Subcutaneous abdominal adipose tissue (tissue), 5 donors: ENCODE results near the gene ZCCHC14.
"Not testable (repeated sequence)": the region's sequence is repeated elsewhere in the genome, so short reads cannot be mapped to it uniquely, and the experiment has no call there.

ENCODE experiments used
- H3K27ac ChIP-seq: one replicate; pipeline ENCODE4 v1.7.0; 2013; ENCODE audit warnings: low read depth, mild to moderate bottlenecking, inconsistent platforms, low read length, moderate library complexity
- H3K27me3 ChIP-seq, 5 donors: one replicate each; pipeline ENCODE4 v1.7.0; 2013; ENCODE audit warnings: low read length in 5 of 5, inconsistent platforms in 1 of 5; ENCODE audit not compliant: control insufficient read depth in 5 of 5, insufficient read depth in 4 of 5
- H3K36me3 ChIP-seq, 5 donors: one replicate each; pipeline ENCODE4 v1.7.0; 2013; ENCODE audit warnings: low read length in 5 of 5; ENCODE audit not compliant: control insufficient read depth in 5 of 5, insufficient read depth in 5 of 5
- H3K4me1 ChIP-seq, 5 donors: one replicate each; pipeline ENCODE4 v1.7.0; 2013; ENCODE audit warnings: low read length in 5 of 5, mild to moderate bottlenecking in 3 of 5, moderate library complexity in 1 of 5; ENCODE audit not compliant: control insufficient read depth in 5 of 5, insufficient read depth in 5 of 5
- H3K4me3 ChIP-seq, 5 donors: one replicate each; pipeline ENCODE4 v1.7.0; 2013; ENCODE audit warnings: low read length in 5 of 5, low read depth in 1 of 5
- H3K9ac ChIP-seq, 5 donors: one replicate each; pipeline ENCODE4 v1.7.0; 2013; ENCODE audit warnings: low read length in 5 of 5, mild to moderate bottlenecking in 4 of 5, moderate library complexity in 3 of 5
- H3K9me3 ChIP-seq, 5 donors: one replicate each; pipeline ENCODE4 v1.7.0; 2013; ENCODE audit warnings: low read length in 5 of 5; ENCODE audit not compliant: control insufficient read depth in 5 of 5
- donor health status: healthy.
- donor health status: healthy.
- donor health status: healthy.
- donor health status: healthy.
- donor health status: healthy.

The ZCCHC14 gene

DNA sequence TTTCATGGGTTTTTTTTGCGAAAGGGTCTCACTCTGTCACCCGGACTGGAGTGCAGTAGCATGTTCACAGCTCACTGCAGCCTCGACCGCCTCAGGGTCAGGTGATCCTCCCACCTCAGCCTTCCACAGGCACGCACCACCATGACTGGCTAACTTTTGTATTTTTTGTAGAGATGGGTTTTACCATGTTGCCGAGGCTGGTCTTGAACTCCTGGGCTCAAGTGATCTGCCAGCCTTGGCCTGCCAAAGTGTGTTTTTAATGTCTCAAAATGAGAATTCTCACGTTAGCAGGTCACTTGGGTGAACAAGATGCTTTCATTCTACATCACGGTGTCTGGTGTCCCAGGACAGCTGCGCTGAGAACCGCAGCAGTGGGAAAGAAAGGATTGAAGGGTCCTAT lies 112.4 kb downstream of the ZCCHC14 start:
- H3K9me3 ChIP-seq, result no peaks in the 10 kb centered on the region
- peaks cover 3 to 51% (median 44%) of the 10 kb centered on the region in 5 donors for H3K4me1 ChIP-seq
- H3K4me3 ChIP-seq, result peak overlapping the region in 4 of 5 donors; percentile 29 to 85 (median 76)
- H3K27me3 ChIP-seq, result no peaks in the 10 kb centered on the region
- no peaks in the 10 kb centered on the region for H3K36me3 ChIP-seq
- H3K9ac ChIP-seq, result peak overlapping the region in 1 of 5 donors; percentile 57
- peak overlapping the region; percentile 76 for H3K27ac ChIP-seq

DNA sequence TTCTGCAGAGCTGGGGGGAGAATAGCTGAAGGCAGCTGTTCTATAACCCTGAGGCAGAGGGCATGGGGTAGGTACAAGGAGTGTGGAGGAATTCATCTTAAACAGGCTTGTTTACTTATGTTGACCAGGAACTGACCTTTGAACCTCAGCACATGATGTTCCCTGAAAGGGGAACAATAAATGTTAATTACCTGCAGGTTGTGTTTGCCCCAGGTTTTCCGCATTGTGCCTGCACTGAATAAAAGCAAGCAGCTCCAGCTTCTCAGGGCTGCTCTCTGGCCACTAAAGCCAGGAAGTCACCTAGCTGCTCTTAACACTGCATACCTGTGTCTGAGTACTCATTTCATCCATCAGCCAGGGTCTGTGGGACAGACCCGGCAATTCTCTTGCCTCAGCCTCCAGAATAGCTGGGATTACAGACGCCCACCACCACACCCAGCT lies 113.5 kb downstream of the ZCCHC14 start:
- not testable (repeated sequence) for H3K27ac ChIP-seq, H3K9me3 ChIP-seq, H3K27me3 ChIP-seq, H3K9ac ChIP-seq, H3K4me3 ChIP-seq, H3K36me3 ChIP-seq
- peaks cover 3 to 46% (median 43%) of the 10 kb centered on the region in 5 donors for H3K4me1 ChIP-seq

DNA sequence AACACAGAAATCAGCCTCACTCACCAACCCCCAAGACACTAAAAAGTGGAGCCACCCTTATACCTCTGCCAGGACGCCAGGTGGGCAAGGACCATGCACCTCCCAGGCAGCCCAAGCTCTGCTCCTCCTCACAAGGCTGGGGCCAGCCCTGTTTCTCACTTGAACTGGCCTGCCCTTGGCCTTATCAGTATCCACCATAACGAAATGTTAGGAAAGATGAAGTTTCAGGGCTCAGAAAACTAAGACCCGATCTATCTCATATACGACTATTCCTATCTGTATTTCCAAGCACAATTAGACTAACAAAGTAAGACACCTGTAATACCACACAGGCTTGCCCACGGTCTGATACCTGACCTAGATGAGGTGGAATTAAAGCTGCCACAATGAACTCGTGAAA lies 116.2 kb downstream of the ZCCHC14 start:
- H3K27ac ChIP-seq, result no peak overlapping the region

DNA sequence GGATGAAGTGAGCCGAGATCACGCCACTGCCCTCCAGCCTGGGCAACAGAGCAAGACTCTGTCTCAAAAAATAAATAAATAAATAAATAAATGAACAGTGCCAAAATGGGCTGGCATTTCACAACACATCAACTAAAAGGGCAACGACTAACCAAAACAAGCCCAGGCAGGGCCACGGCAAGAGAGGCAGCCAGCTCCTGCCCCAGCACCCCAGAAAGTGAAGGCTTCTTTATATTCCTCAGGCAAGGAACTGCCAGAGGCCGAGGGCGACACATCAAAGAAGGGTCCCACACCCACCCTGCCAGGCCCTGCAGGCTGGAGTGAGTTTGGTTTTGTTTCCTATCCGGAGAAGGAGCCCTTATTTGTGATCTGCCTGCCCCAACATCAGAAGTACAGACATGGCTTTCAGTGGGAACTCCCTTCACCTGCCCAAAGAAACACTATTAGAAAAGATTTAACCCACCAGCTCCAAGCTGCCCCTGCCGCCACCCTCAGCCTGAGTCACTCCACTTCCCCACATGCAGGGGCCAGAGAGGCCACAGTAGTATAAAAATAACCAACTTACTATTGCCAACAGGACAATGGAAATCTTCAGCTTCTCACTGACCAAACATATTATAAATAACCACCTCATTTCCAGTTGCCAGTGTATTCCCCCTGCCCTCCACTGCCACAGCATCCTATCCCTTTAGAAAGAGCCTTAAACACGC lies 117.2 kb downstream of the ZCCHC14 start:
- Histone ChIP-seq H3K27me3 (no peaks in the 10 kb centered on the region), H3K27ac (peak overlapping the region; percentile 37), H3K9ac (peak overlapping the region in 1 of 5 donors; percentile 31), H3K36me3 (peaks cover 0 to 3% (median 0%) of the 10 kb centered on the region in 5 donors), H3K4me1 (peaks cover 0 to 30% (median 17%) of the 10 kb centered on the region in 5 donors), H3K9me3 (no peaks in the 10 kb centered on the region), H3K4me3 (no peak overlapping the region)

More for the DNA sequence above, 116.2 kb downstream of the ZCCHC14 start:
- no peak overlapping the region for H3K4me3 ChIP-seq
- peaks cover 0 to 3% (median 0%) of the 10 kb centered on the region in 5 donors for H3K36me3 ChIP-seq
- no peaks in the 10 kb centered on the region for H3K9me3 ChIP-seq
- H3K9ac ChIP-seq, result no peak overlapping the region
- peaks cover 3 to 30% (median 25%) of the 10 kb centered on the region in 5 donors for H3K4me1 ChIP-seq
- H3K27me3 ChIP-seq, result no peaks in the 10 kb centered on the region

DNA sequence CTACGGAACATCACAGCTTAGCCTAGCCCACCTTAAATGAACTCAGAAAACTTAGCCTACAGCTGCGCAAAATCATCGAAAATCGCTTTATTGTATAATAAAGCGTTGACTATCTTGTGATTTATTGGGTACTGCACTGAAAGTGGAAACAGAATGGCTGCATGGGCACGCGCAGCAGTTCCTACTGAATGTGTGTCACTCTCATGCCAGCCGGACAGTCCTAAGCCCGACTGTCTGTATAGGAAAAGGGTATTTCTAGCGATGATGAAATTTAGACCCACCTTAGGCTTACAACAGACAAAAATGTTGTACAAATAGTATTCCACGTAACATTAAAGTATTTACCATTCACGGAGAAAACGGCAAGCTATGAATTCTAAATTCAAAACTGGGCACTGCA lies 118.5 kb downstream of the ZCCHC14 start:
- Histone ChIP-seq H3K27ac (no peak overlapping the region), H3K36me3 (peaks cover 0 to 3% (median 0%) of the 10 kb centered on the region in 5 donors), H3K9ac (no peak overlapping the region), H3K4me3 (no peak overlapping the region), H3K4me1 (peaks cover 0 to 36% (median 22%) of the 10 kb centered on the region in 5 donors), H3K27me3 (no peaks in the 10 kb centered on the region), H3K9me3 (no peaks in the 10 kb centered on the region)

DNA sequence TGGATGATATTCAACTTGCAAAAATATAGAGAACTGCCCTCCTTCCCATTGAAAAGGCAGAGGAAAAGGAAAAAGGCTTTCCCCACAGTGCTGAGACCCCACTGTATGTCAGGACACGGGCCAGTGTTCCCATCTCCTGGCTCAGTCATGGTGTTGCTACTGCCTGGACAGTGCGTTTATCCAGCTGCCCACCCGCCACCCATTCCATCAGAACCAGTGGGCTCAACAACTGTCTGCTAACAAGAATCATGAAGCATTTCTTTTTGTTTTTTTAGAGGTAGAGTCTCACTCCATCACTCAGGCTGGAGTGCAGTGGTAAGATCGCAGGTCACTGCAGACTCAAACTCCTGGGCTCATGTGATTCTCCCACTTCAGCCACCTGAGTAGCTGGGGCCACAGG lies 120.5 kb downstream of the ZCCHC14 start:
- no peaks in the 10 kb centered on the region for H3K9me3 ChIP-seq
- H3K9ac ChIP-seq, result no peak overlapping the region
- H3K4me3 ChIP-seq, result no peak overlapping the region
- H3K27me3 ChIP-seq, result no peaks in the 10 kb centered on the region
- H3K27ac ChIP-seq, result no peak overlapping the region
- H3K4me1 ChIP-seq, result peaks cover 2 to 50% (median 29%) of the 10 kb centered on the region in 5 donors
- peaks cover 0 to 3% (median 0%) of the 10 kb centered on the region in 5 donors for H3K36me3 ChIP-seq

DNA sequence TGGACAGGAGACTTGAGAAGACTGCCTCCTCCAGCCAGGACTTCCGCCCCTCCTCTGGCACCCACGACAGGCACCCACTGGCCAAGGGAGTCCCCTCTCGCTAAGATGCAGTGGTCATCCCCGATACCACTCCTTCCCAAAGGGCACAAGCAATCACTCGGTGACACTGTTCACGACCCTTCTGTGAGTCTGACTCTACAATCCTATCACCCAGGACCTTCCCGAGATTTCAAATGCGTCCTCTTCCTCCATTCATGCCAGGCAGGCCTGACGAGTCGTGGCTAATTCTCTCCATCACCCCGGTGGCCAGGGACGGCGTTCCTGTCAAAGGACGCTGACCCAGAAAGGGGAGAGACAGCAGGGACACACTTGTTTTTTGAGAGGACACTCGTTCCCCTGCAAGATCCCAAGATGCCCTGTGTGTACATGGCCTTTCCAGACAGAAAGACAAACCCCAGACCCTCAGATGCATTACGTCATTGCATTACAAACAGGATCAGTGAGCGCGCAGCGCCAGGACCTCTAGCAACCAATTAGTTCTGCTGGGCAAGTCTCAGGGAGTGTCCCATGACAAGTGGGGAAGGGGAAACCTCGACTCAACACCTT lies 121.5 kb downstream of the ZCCHC14 start:
- peaks cover 0 to 6% (median 4%) of the 10 kb centered on the region in 5 donors for H3K36me3 ChIP-seq
- H3K4me1 ChIP-seq, result peaks cover 2 to 53% (median 29%) of the 10 kb centered on the region in 5 donors
- H3K9ac ChIP-seq, result no peak overlapping the region
- H3K4me3 ChIP-seq, result no peak overlapping the region
- no peaks in the 10 kb centered on the region for H3K27me3 ChIP-seq
- H3K27ac ChIP-seq, result no peak overlapping the region
- no peaks in the 10 kb centered on the region for H3K9me3 ChIP-seq

DNA sequence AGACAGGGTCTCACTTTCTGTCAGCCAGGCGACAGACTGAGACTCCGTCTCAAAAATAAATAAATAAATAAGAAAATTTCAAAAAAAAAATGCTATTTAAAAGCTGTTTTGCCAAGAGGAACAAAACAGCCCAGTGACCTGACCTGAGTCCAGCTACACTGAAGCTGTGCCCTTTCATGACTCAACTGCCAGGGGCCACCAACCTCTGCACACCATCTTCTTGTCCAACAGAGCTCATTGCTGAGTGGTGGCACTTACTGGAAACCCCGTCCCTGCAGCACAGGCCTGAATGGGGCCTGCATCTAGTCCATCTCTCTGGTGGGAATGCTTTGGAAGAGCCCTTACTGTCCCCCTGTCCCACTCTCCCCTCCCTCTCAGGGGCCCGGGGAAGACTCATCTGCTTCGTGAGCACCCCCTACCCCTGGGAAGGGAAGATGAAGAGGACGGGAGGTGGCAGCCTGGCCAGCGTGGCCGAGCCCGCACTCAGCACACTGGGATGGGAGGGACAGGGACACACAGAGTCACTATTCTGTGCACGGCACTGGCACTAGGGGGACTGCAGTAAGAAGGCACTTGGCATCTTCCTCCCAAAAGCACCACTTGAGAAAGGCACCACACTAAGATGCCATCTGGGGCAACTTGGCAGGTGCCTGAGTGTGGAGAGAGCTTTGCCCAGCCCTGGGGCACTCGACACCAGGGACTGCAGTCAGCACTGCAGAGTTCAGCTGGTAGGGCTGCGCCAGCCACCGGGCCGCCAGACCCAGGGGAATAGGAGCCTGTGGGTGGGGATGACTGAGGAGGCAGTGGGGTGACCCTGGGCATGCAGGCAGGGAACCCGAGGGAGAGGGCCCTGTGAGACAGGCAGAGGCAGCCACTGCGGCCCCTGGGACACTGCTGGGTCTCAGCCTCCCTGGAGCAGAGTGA lies 122.8 kb downstream of the ZCCHC14 start:
- Histone ChIP-seq H3K9ac (peak overlapping the region in 1 of 5 donors; percentile 49), H3K36me3 (peaks cover 0 to 13% (median 10%) of the 10 kb centered on the region in 5 donors), H3K27ac (no peak overlapping the region), H3K4me1 (peaks cover 2 to 44% (median 20%) of the 10 kb centered on the region in 5 donors), H3K27me3 (no peaks in the 10 kb centered on the region), H3K4me3 (no peak overlapping the region), H3K9me3 (no peaks in the 10 kb centered on the region)

DNA sequence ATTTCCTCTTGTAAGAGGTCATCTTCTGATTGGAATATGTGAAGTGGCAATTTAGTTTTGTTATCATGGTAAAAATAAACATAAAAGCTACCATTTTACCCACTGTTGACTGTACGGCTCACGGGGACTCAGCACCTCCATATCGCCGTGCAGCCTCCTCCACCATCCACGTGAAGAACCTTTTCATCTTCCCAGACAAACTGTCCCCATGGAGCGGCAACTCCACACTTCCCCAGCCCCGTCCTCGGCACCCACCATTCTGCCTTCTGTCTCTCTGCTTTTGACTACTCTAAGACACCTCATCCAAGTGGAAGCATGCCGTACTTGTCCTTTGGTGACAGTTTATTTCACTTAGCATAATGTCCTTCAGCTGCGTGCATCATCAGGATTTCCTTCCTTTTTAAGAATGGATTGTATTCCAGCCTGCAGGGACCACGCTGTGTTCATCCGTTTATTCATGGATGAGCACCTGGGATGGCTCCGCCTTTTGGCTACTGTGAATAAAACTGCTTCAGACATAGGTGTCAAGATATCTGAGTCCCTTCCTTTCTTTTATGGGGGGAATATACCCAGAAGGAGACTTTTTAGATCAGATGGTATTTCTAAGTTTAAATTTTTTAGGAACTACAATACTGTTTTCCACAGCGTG lies 123.6 kb downstream of the ZCCHC14 start:
- Histone ChIP-seq H3K9me3 (no peaks in the 10 kb centered on the region), H3K4me3 (peak overlapping the region in 2 of 5 donors; percentile 13 to 22), H3K9ac (peak overlapping the region in 1 of 5 donors; percentile 43), H3K4me1 (peaks cover 2 to 49% (median 19%) of the 10 kb centered on the region in 5 donors), H3K27me3 (no peaks in the 10 kb centered on the region), H3K36me3 (peaks cover 0 to 13% (median 10%) of the 10 kb centered on the region in 5 donors), H3K27ac (no peak overlapping the region)
